NCI-H524 (cell line): ENCODE data around the gene CYP26A1.
A peak's percentile ranks its signal among the peaks of the same experiment; 100 is the strongest.

Experiments used
- DNase-seq, 2 experiments: peaks; one replicate each; lab custom pipeline; 2025; lab: John Stamatoyannopoulos, UW

CYP26A1 gene, protein sequence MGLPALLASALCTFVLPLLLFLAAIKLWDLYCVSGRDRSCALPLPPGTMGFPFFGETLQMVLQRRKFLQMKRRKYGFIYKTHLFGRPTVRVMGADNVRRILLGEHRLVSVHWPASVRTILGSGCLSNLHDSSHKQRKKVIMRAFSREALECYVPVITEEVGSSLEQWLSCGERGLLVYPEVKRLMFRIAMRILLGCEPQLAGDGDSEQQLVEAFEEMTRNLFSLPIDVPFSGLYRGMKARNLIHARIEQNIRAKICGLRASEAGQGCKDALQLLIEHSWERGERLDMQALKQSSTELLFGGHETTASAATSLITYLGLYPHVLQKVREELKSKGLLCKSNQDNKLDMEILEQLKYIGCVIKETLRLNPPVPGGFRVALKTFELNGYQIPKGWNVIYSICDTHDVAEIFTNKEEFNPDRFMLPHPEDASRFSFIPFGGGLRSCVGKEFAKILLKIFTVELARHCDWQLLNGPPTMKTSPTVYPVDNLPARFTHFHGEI

DNA sequence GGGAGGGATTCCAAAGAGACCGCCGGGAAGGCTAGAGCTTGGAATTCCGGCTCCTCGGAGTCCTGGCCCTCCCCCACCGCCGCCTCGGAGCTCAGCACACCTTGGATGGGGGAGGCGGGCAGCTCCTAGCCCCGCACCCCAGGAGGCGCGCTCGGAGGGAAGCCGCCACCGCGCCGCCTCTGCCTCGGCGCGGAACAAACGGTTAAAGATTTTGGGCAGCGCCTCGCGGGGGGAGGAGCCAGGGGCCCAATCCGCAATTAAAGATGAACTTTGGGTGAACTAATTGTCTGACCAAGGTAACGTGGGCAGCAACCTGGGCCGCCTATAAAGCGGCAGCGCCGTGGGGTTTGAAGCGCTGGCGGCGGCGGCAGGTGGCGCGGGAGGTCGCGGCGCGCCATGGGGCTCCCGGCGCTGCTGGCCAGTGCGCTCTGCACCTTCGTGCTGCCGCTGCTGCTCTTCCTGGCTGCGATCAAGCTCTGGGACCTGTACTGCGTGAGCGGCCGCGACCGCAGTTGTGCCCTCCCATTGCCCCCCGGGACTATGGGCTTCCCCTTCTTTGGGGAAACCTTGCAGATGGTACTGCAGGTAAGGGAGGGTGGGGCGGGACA is at the start of gene CYP26A1:
Gene CYP26A1 (plus strand): TSS at position 355 of the 608 bp plus-strand sequence. CDS start 42 bp downstream, at position 397.
- peak in 1 of 2 experiments; percentile 36 for DNase-seq

DNA sequence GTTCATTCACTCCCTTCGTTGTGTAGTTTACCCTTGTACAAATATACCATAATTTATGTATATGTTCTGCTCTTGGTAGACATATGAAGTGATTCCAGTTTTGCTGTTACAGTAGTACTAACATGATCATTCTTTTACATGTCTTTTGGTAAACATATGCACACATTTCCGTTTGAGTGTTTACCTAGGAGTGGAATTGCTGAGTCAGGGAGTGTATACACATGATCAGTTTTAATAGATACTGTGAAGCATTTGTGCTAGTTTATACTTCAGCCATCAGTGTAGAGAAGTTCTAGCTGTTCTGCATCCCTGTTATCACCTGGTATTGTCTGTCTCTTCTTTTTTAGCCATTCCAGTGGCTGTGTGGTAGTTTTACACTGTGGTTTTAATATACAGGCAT is 47.6 kb upstream of the CYP26A1 start:
- no peak for DNase-seq

DNA sequence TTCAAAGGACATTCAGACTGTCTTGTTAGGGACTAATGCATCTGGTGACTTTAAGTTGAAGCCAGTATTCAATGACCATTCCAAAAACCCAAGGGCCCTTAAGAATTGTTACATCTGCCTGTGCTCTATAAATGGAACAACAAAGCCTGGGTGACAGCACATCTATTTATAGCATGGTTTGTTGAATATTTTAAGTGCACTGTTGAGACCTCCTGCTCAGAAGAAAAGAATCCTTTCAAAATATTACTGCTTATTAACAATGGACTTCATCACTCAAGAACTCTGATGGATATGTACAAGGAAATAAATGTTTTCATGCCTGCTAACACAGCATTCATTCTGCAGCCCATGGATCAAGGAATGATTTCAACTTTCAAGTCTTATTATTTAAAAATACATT is 46.2 kb upstream of the CYP26A1 start:
- no peak for DNase-seq

DNA sequence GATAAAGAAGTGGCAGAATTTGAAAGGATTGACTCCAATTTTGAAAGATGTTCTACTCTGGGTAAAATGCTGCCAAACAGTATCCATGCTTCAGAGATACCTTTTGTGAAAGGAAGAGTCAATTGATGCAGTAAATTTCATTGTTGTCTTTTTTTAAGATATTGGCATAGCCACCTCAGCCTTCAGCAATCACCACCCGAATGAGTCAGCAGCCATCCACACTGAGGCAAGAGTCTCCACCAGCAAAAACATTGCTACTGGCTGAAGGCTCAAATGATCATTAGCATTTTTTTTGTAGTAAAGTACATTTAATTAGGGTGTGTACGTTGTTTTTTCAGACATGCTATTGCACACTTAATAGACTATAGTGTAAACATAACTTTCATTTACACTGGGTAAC is 44.8 kb upstream of the CYP26A1 start:
- DNase-seq: no peak

DNA sequence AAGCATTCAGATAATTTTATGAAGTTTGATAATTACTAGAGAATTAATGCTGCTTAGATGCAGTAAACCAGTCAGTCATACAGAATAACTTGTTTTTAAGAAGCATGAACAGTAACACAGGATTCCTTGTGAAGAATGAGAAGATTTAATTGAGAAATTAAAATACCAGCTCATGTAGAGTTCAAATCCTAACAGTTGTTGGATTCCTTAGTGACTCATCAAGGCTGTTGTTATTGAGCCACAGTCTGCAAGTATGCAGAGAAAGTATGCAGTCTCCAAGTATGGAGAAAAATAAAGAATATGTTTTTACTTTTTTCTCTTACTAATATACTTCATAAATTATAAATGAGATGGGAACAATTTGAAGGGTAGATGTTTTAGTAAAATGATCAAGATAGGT is 43.3 kb upstream of the CYP26A1 start:
- DNase-seq: no peak

DNA sequence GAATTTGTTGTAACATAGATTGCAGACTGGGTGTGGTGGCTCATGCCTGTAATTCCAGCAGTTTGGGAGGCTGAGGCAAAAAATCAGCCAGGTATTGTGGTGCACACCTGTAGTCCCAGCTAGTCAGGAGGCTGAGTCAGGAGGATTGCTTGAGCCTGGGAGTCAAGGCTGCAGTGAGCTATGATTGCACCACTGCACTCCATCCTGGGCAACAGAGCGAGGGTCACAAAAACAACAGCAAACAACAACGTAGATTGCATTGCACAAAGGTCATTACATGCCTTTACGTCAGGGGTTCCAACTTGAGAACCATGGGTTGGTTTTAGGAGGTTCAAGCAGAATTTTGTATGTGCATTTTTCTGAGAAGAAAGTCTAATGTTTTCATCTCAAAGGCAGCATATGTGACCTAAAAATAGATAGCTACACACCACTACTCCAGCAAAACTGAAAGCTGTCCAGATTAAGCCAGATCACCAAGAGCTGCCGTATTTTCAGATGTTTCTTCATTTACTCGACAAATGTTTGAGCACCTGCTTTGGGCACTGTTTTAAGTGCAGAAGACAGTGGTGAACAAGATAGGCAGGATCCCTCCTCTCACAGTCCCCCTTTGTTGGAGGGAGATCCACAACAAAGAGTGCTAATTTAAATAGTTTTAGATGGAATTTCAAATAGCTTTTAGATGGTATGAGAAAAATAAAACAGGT is 41.4 kb upstream of the CYP26A1 start:
- no peak for DNase-seq

DNA sequence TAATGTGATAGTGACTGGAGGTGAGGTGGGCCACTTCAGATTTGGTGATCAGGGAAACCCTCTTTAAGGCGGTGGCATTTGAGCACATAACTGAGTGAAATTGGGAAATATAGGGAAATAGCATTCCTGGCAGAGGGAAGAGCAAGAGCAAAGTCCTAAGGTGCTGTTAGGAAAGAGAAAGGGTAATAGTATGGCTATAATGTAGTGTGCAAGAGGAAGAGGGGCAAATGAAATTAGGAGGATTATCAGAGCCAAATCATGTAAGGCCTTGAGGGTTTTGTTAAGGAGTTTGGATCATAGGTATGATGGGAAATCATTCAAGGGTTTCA is 40.9 kb upstream of the CYP26A1 start:
- no peak for DNase-seq

DNA sequence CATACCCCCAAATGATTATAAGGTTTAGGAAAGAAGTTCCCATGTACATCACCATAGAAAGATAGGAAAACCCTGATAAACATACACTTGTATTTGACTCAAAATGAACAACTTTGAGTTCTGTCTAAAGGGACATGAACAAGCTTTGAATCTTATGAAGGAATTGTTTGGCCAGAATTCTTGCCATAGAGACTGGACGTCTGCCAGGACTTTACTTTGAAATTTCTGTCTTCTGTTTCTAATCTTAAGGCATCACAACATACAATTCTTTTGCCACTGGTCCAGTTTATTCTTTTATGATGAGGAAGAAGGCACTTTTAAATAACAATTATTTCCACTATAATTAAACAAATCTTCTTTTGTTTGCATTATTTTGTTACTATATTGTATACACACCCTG is 39.3 kb upstream of the CYP26A1 start:
- no peak for DNase-seq

DNA sequence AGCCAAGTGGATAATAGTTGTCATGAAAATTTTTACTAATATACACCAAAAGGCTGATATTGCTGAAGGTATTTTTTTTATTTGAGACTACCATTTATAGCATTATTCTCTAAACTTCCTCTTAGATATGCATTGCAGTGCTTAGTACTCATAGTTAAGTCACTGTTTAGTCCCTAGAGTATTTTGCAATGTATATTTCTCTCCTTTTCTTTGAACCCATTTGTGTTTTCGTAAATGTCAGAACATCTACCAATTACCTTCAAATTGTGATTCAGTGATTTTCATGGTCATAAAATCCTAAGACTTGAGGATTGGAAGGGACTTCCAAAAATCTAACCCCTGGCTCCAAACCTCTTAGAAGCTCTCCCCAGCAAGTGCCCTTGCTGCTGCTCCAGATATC is 34.6 kb upstream of the CYP26A1 start:
- no peak for DNase-seq

DNA sequence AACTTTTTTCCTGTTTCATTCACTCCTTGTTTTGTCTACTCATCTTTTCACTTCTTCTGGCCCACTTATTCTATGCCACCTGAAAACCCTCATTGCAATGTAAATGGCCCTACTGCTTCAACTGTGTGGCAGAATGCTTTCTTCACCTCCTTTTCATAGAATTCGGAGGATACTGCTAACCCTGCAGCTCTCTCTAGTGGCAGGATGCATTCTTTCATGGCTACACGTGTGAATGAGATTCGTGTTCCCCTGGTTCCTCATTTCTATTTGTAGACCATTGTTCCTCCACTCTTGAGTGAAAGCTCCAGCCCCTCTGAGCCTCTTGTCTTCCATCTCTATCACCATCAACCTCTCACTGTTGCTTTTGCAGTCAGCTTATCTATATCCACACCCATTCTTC is 34.0 kb upstream of the CYP26A1 start:
- peak in 1 of 2 experiments; percentile 0 for DNase-seq

DNA sequence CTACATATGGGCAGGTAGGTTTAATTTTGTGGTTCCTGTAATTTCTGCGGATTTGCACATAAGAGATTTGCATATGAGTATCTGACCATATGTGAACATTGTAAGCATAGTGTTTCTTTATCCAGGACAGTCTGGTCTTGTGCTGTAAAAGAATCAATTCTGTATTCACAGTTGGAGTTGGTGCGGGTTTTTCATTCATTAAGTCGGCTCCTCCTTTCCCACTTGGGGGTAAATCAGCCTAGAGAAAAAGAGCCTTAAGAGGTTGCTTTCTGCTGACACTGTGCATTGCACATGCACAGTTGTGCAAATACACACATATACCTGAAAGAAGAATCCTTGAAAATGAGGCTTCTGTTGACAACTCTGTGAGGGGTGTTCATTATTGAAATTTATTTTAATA is 19.2 kb upstream of the CYP26A1 start:
- no peak for DNase-seq

DNA sequence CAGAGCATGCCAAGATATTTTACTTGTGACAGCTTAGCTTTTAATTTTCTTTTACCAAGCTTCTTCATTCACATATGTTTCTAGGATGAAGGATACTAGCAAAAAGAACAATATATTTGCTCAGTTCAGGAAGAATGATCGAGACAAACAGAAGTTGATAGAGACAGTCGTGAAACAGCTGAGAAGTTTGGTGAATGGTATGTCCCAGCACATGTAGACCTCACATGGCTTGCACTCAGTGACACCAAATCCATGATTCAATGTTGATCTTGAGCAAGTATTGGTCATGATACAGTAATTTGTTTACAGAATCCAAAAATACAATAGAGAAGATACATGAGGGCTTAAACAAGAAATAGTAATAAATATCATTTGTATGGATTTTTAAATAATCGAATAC is 15.6 kb upstream of the CYP26A1 start:
- DNase-seq: no peak

DNA sequence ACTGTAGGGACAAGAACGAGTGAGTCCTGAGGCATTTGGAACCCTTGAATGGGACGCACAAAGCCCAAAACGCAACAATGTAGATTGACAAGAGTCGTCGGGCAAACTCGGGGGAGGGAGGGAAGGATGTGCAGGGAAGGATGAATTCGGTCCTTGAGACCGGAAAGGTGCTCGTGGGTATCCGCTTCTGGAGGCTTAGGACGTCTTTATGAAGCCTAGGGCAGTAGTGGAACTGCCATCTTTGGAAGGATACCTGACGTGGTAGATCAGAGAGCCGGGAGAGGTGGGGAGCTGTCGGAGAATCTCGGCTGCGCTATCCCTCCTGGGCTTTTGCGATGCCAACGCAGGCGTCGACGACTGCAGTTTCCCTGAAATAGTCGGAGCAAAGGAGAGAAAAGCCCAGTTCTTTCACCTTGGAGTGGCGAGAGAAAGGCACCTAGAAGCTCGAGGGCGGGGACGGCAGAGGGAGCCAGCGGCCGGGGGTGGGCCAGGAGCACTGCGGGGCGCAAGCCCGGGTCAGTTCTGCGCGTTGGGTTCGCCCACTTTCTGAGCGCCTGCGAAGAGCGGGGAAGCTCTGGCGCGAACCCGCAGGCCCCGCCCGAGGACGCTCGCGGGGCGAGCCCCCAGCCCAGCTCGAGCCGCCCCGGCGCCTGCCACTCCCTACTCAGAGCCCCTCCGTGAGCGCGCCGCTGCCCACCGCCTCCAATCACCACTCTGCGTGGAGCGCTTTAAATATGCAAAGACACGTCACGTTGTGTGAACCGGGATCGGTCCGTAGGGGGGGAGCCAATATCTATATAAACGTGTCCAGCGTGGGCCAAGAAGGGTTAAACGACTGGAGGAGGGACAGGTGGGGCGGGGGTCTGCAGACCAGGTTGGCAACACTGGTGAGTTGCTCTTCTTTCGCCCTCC is 13.5 kb upstream of the CYP26A1 start, which contains the start of gene CYP26C1:
Gene CYP26C1 (plus strand): TSS at position 824 of the 912 bp plus-strand sequence. CDS start 466 bp downstream, outside the sequence.
- no peak for DNase-seq

DNA sequence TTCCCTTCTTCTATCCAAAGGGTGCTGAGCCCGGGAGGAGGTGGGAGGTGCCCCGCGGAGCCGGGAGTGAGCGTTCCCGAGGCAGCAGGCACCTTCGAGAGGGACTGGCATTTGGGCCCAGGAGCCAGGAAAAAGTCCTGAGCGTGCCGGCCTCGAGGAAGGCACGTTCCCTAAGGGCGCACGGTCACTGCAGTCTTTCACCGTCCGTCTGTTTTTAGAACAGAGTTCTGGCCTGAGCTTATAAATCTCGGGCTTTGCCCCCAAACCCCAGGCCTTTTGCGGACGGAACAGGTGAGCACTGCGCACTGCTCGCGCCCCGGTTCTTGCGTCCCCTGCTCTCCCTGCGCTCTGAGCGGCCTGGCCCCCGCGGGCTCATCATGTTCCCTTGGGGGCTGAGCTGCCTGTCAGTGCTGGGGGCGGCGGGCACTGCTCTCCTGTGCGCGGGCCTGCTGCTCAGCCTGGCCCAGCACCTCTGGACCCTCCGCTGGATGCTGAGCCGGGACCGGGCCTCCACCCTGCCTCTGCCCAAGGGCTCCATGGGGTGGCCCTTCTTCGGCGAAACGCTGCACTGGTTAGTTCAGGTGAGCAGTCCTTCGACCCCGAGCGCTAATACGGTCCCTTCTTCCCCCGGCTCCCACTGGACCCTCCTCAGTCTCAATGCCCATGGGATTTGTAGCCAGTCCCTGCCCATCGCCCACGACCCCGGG is 12.7 kb upstream of the CYP26A1 start:
- no peak for DNase-seq

DNA sequence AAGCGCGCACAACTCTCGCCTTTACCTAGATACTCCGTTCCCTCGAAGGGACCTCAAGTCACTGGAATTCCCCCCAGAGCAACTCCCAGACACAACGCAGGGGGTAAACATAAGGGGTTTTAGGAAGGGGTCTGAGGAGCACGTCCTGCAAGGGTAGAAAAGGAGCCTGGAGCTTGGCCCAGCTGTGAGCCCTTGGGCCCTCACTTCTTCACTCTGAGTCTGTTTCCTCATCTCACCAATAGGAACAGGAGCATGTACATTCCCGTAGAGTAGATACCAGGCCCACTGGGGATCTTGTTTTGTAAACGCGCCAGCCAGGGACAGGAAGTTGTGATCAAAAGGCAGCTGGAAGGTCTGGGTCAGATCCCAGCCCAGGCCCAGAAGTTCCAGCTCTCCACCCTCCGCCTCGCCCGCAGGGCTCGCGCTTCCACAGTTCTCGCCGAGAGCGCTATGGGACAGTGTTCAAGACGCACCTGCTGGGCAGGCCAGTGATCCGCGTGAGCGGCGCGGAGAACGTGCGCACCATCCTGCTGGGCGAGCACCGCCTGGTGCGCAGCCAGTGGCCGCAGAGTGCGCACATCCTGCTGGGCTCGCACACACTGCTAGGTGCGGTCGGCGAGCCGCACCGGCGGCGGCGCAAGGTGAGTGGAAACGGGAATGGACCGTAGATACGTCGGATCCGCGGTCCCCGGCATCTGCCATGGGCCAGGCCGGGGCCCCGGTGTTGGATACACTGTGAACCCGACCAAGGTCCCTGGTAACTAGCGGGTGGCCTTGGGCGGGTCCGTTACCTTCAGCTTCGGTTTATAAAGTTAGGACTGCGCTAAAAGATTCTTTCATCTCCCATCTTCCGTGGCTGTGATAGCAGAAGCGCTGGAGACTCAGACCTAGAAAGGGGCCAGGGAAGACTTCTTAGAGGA is 11.8 kb upstream of the CYP26A1 start:
- DNase-seq: no peak

DNA sequence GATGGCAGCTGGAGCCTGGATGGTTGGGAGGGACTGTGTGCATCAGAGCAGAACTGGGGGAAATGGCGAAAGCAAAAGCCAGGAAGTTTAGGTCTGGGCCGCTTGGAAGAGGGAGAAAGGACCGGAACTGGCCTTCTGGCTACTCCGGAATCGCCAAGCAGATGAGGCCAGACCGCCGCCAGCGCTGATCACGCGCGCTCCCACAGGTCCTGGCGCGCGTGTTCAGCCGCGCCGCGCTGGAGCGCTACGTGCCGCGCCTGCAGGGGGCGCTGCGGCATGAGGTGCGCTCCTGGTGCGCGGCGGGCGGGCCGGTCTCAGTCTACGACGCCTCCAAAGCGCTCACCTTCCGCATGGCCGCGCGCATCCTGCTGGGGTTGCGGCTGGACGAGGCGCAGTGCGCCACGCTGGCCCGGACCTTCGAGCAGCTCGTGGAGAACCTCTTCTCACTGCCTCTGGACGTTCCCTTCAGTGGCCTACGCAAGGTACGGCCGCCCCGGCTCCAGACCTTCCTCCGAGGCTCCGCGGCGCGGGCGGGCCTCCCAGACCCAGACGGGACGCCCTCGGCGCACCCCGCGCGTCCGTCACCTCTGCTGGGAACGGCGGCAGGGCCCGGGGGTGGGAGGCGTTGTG is 11.1 kb upstream of the CYP26A1 start:
- no peak for DNase-seq

DNA sequence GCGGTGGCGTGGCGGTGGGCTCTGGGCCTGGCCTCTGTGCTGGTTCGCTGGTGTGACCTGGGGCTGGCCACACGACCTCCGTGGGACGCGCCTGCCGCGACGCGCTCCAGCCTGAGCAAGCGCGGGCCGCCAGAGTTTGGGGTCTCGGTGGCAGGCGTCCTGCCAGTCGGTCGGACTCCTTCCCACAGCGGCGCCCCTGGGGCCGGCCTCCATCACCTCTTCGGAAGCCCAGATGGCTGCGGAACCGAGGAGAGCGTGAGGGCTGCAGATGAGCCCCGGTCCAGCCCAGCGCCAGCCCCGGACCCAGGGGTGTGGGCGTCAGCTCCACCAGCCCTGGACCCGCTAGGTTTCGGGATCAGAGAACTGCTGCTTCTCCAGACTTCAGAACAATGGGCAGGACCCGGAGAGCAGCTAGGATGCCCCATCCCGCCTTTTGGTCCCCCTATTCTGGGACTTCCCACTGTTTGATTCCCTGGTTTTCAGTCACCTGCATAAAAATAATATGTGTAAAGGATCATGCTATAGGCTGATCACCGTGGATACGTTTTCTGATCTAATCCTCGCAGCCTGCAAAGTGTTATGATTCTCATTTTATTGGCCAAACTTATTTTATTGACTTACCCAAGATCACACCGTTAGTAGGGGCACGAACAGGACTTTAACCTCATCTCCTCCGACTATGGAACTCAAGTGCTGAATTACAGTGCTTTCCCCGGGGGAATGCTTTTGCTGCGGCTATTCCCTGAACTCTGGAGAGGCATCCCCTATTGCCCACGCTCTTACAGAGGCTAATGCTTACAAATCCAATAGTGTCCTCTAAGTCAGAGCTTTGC is 10.3 kb upstream of the CYP26A1 start:
- no peak for DNase-seq

DNA sequence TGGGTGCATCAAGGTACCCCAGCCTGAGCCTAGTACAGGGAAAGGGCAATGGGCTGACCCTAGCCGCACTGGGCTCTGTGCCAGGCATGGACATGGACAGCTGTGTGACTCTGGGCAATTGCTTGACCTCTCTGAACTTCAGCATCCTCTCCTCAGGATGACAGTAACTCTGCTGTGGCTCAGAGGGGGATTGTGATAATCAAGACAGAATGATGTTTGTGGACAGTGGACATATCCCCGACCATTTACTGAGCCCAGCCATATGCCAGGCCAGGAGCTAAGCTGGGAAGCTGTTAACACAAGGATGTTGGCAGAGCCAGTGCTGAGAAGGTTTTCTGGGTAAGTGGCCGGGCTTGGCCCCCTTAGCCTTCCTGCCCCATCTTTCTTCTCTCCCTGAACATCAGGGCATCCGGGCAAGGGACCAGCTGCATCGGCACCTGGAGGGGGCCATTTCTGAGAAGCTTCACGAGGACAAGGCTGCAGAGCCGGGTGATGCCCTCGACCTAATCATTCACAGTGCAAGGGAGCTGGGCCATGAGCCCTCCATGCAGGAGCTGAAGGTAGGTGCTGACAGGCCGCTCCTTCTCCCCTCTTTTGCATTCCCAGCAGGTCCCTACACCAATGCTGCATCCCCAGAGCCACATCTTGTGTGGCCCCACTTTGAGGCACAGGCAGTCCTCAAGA is 9.6 kb upstream of the CYP26A1 start:
- DNase-seq: no peak
